ENCODE data around the gene MGMT. TPM values are rescaled to one million over a fixed set of nuclear protein-coding genes. Genes with fewer than 3 reads are reported as not detected.

MGMT gene
- total RNA-seq, 2 donors from 2014 or later, result 28.6 to 33.7 TPM

GRCh38 chr10:129652521-129653201, 185.6 kb downstream of the MGMT start:
- no peak for TF ChIP-seq CTCF (conservative IDR thresholded peaks at IDR 0.05)
- peaks cover 19% of the 10 kb centered on the region for H3K4me1 ChIP-seq (ENCODE audit: control insufficient read depth, insufficient read depth, low read length)

GRCh38 chr10:129653428-129653827, 186.4 kb downstream of the MGMT start:
- DNase-seq, result no peak
- no peaks in the 10 kb centered on the region for H3K27me3 Mint-ChIP-seq (ENCODE audit: insufficient read depth)
- 87 to 96% methylated on average over 4 to 8 of the region's 8 CpGs for WGBS, 2 experiments (ENCODE audit: insufficient coverage in 1 of 2, insufficient read length in 1 of 2)
- Histone ChIP-seq H3K36me3 (ENCODE audit: control insufficient read depth, insufficient read depth, low read length) (no peaks in the 10 kb centered on the region), H3K27ac (ENCODE audit: low read depth, low read length) (no peak overlapping the region), H3K27me3 (ENCODE audit: control insufficient read depth, insufficient read depth, low read length, poor library complexity, severe bottlenecking) (no peaks in the 10 kb centered on the region), H3K9me3 (ENCODE audit: control insufficient read depth, low read length) (no peaks in the 10 kb centered on the region), H3K4me3 (ENCODE audit: low read length) (no peak overlapping the region), H3K9ac (ENCODE audit: extremely low read depth, low read length, poor library complexity, severe bottlenecking) (no peak overlapping the region), H3K4me1 (ENCODE audit: control insufficient read depth, insufficient read depth, low read length) (peaks cover 24% of the 10 kb centered on the region)
- H3K9me3 Mint-ChIP-seq, result no peaks in the 10 kb centered on the region
- H3K4me1 Mint-ChIP-seq, result peaks cover 45% of the 10 kb centered on the region
- peaks cover 7% of the 10 kb centered on the region for H3K36me3 Mint-ChIP-seq (ENCODE audit: low read depth)
- no peak overlapping the region for H3K4me3 Mint-ChIP-seq
- TF ChIP-seq CTCF (conservative IDR thresholded peaks at IDR 0.05), result no peak
- no peak overlapping the region for H3K27ac Mint-ChIP-seq

More at GRCh38 chr10:129652521-129653201, 185.6 kb downstream of the MGMT start:
- H3K4me3 ChIP-seq (ENCODE audit: low read length), result no peak overlapping the region
- no peaks in the 10 kb centered on the region for H3K36me3 ChIP-seq (ENCODE audit: control insufficient read depth, insufficient read depth, low read length)
- Mint-ChIP-seq H3K36me3 (ENCODE audit: low read depth) (peaks cover 7% of the 10 kb centered on the region), H3K4me1 (peaks cover 38% of the 10 kb centered on the region), H3K27ac (no peak overlapping the region), H3K27me3 (ENCODE audit: insufficient read depth) (no peaks in the 10 kb centered on the region), H3K4me3 (no peak overlapping the region), H3K9me3 (no peaks in the 10 kb centered on the region)
- 95 to 96% methylated on average over 8 to 22 of the region's 22 CpGs for WGBS, 2 experiments (ENCODE audit: insufficient coverage in 1 of 2, insufficient read length in 1 of 2)
- H3K27me3 ChIP-seq (ENCODE audit: control insufficient read depth, insufficient read depth, low read length, poor library complexity, severe bottlenecking), result no peaks in the 10 kb centered on the region
- no peaks in the 10 kb centered on the region for H3K9me3 ChIP-seq (ENCODE audit: control insufficient read depth, low read length)
- no peak for DNase-seq
- no peak overlapping the region for H3K27ac ChIP-seq (ENCODE audit: low read depth, low read length)
- no peak overlapping the region for H3K9ac ChIP-seq (ENCODE audit: extremely low read depth, low read length, poor library complexity, severe bottlenecking)

GRCh38 chr10:129653861-129654260, 186.8 kb downstream of the MGMT start:
- no peak overlapping the region for H3K9ac ChIP-seq (ENCODE audit: extremely low read depth, low read length, poor library complexity, severe bottlenecking)
- Mint-ChIP-seq H3K36me3 (ENCODE audit: low read depth) (peaks cover 7% of the 10 kb centered on the region), H3K9me3 (no peaks in the 10 kb centered on the region), H3K27me3 (ENCODE audit: insufficient read depth) (no peaks in the 10 kb centered on the region), H3K4me1 (peaks cover 46% of the 10 kb centered on the region), H3K27ac (no peak overlapping the region), H3K4me3 (no peak overlapping the region)
- no peaks in the 10 kb centered on the region for H3K9me3 ChIP-seq (ENCODE audit: control insufficient read depth, low read length)
- no peaks in the 10 kb centered on the region for H3K27me3 ChIP-seq (ENCODE audit: control insufficient read depth, insufficient read depth, low read length, poor library complexity, severe bottlenecking)
- no peak for DNase-seq
- peaks cover 24% of the 10 kb centered on the region for H3K4me1 ChIP-seq (ENCODE audit: control insufficient read depth, insufficient read depth, low read length)
- WGBS, 2 experiments (ENCODE audit: insufficient coverage in 1 of 2, insufficient read length in 1 of 2), result 91 to 92% methylated on average over 3 to 11 of the region's 11 CpGs
- no peaks in the 10 kb centered on the region for H3K36me3 ChIP-seq (ENCODE audit: control insufficient read depth, insufficient read depth, low read length)
- TF ChIP-seq CTCF (conservative IDR thresholded peaks at IDR 0.05), result no peak
- H3K4me3 ChIP-seq (ENCODE audit: low read length), result no peak overlapping the region
- H3K27ac ChIP-seq (ENCODE audit: low read depth, low read length), result no peak overlapping the region

Measured in endodermal cell (in vitro differentiated cells).